Jurkat, Clone E6-1 (cell line): ENCODE data around the gene ANXA2R. TPM values are rescaled to one million over a fixed set of nuclear protein-coding genes. Genes with fewer than 3 reads are reported as not detected.
"Not testable (repeated sequence)": the region's sequence is repeated elsewhere in the genome, so short reads cannot be mapped to it uniquely, and the experiment has no call there.

Experiments
- DNase-seq: peaks from one replicate; pipeline ENCODE4 v3.0.0-alpha.2; 2011; ENCODE audit warnings: low read depth, low spot score
- H3K4me3 ChIP-seq: 2 replicates; pipeline ENCODE4 v1.5.1; 2011; ENCODE audit warnings: mild to moderate bottlenecking, low read length, control low read depth, moderate library complexity
- polyA plus RNA-seq: library from polyadenylated mRNA; unstranded; fragments of >200 nt; gene quantifications from one replicate; pipeline ENCODE4 v1.2.1, GENCODE V29; 2012; ENCODE audit warnings: missing spikeins; ENCODE audit not compliant: insufficient read length, insufficient read depth

Gene ANXA2R, protein sequence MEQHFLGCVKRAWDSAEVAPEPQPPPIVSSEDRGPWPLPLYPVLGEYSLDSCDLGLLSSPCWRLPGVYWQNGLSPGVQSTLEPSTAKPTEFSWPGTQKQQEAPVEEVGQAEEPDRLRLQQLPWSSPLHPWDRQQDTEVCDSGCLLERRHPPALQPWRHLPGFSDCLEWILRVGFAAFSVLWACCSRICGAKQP
- polyA plus RNA-seq = 31.8 TPM

DNA sequence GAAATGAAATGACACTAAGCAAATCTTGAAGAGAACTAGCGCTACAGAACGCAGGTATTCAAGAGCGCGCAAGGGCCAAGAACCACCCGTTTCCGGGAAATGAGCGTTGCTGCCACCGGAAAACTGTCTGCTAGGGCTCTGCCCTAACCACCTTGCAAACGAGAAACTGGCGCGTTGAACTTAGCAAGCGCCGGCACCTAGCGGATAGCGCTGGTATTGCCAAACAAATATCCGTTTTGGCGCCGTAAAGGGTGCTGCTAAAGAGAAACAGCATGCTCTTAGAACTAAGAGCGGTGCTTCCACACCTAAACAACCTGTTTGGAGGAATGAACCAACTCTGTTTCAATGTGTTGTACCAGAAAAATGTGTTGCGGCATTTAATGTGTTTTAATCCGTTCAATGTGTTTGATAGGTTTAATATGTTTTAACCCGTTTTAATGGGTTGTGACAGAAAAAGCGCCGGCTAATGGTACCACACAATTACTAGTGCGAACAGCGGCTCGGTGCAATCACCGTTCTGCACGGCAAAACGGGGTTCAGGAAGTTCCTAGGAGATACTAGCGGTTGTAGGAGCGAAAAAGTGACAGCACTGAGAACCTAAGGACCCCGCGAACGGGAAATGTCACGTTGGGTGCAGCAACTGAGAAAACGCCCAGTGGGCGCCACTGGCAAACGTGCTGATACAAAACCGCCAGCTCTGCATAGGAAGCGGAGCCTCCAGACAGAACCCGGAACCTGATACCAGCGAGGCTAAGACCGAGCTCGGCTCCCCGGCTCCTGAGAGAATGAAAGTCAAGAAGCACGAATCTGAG is at the start of gene ANXA2R:
ANXA2R (minus strand) TSS at position 33 of the 812 bp plus-strand sequence. CDS start 273 bp downstream, outside the sequence.
- peak; percentile 99 for DNase-seq
- peak within 1 kb of the TSS; percentile 85 for H3K4me3 ChIP-seq

DNA sequence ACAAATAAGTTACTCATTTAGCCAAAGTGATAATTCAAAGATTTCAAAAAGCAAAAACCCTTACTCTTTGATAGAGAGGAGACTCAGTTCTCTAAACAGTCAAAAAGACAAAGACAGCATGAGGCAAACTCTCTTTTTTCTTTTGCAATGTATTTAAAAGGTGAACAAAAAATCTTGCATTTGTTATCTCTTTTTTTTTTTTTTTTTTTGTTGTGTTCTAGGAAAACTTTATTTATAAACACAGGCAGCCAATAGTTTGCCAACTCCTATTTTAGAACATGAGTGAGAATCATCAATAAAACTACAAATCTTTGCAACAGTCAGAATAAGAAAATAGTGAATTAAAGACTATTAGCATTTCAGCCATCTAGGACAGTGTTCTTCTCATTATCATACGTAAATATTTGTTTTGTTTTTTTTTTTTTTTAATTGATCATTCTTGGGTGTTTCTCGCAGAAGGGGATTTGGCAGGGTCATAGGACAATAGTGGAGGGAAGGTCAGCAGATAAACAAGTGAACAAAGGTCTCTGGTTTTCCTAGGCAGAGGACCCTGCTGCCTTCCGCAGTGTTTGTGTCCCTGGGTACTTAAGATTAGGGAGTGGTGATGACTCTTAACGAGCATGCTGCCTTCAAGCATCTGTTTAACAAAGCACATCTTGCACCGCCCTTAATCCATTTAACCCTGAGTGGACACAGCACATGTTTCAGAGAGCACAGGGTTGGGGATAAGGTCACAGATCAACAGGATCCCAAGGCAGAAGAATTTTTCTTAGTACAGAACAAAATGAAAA is 46.2 kb upstream of the ANXA2R start:
- not testable (repeated sequence) for DNase-seq, H3K4me3 ChIP-seq

DNA sequence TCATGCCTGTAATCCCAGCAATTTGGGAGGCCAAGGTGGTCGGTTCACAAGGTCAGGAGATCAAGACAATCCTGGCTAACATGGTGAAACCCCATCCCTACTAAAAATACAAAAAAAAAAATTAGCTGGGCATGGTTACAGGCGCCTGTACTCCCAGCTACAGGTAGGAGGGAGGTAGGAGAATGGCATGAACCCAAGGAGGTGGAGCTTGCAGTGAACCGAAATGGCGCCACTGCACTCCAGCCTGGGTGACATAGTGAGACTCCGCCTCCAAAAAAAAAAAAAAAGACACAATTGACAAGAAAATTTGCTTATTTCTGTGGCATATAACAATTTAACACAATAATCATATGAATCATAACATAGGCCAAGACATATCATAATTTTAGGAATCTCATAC is 45.3 kb upstream of the ANXA2R start:
- no peak overlapping the region for H3K4me3 ChIP-seq
- no peak for DNase-seq

DNA sequence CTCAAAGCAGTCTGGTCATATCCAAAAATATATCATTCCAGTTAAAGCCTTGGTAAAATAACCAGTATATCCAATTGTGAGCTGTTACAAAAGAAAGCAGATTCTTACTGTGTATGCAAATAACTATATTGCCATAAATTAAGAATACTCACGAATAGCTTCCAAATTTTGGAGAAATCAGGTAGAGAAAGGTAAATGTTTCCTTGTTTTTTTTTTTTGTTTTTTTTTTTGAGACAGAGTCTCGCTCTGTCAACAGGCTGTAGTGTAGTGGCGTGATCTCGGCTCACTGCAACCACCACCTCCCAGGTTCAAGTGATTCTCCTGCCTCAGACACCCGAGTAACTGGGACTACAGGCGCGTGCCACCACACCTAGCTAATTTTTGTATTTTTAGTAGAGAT is 44.3 kb upstream of the ANXA2R start:
- not testable (repeated sequence) for DNase-seq, H3K4me3 ChIP-seq

DNA sequence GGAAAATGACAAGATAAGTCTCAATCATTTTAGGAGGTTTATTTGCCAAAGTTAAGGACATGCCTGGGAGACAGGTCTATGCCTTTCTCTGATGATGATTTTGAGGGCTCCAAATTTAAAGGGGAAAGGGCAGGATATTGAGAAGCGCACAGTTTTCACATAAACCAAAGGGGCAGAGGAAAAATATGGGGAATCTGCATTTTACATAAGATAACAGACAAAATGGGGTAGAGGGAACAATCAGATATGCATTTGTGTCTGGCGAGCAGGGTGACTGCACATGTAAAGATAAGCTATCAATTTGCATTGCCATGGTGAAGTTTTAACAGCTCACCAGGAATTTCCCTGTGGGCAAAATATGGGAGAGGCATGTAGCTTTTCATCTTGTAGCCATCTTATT is 41.2 kb upstream of the ANXA2R start:
- DNase-seq, H3K4me3 ChIP-seq: not testable (repeated sequence)

- no peak overlapping the region for H3K4me3 ChIP-seq
- no peak for DNase-seq
Measured at GRCh38 chr5:43078956-43079355, 38.8 kb upstream of the ANXA2R start.

DNA sequence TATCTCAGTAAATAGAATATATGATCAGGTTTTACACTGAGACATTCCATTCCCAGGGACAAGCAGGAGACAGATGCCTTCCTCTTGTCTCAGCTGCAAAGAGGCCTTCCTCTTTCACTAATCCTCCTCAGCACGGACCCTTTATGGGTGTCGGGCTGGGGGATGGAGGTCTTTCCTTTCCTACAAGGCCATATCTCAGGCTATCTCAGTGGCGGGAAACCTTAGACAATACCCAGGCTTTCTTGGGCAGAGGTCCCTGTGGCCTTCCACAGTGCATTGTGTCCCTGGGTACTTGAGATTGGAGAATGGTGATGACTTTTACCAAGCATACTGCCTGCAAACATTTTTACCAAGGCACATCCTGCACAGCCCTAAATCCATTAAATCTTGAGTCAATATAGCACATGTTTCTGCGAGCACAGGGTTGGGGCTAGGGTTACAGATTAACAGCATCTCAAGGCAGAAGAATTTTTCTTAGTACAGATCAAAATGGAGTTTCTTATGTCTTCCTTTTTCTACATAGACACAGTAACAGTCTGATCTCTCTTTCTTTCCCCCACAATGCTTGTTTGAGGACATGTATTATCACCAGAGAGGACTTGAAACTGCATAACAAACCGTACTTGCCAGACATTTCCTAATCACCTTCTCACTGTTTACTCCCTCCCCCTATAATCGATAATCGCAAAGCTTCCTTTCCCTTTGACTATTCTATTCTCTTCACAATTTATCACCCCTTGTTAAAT is 37.5 kb upstream of the ANXA2R start:
- not testable (repeated sequence) for DNase-seq, H3K4me3 ChIP-seq

GRCh38 chr5:43075319-43076293 is 35.5 kb upstream of the ANXA2R start:
- DNase-seq = no peak
- H3K4me3 ChIP-seq = no peak overlapping the region

- no peak for DNase-seq
- no peak overlapping the region for H3K4me3 ChIP-seq
Measured at GRCh38 chr5:43074987-43075318, 34.8 kb upstream of the ANXA2R start.

DNA sequence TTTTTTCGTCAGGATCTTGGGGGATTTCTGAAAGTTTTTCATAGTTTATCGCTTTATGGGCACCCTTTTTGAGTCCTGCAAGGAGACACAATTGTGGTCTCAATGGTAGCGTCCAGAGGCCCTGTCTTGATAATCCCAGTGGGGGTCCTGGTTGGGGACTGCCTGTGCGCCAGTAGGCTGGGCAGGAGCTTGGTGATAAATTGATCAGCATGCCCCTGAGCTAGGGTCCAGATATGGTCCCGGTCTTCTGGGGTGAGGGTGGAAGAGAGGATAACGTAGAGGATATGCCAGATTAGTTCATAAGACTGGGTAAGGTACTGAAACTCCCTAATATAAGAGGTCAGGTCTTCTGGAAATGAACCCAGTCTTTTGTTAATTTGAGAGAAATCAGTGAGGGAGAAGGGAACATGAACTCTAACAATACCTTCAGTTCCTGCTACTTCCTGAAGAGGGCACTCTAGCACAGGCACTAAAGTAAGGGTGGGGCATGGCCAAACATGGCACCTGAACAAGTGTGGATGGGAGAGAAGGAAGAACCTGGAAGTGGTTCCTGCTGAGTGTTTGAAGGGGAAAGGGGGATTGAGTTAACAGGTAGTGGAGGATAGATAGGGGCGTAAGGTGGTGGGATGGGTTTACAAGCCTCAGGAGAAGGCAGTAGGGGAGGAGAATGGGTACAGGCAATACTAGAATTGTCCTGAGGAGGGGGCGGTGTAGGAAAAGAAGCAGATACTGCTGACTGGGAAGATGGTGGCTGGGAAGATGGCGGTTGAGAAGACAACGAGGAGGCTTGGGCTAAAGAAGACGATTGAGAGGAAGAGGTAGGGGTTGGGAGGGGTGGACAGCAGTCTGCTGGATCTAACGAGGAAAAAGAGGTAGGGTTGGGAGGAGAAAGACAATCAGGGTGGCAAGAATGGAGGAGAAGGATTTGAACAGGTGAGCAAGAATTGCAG is 33.8 kb upstream of the ANXA2R start:
- peak; percentile 57 for DNase-seq
- no peak overlapping the region for H3K4me3 ChIP-seq

DNA sequence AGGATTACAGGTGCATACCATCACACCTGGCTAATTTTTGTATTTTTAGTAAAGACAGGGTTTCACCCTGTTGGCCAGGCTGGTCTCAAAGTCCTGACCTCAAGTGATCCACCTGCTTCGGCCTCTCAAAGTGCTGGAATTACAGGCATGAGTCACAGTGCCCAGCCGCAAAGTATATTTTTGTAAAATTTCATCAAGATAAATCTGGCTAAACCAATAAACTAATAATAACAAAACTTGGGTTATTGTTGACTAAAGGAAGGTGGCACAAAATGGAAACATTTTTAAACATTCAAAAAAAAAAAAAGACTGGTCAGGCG is 29.2 kb upstream of the ANXA2R start:
- not testable (repeated sequence) for H3K4me3 ChIP-seq, DNase-seq

GRCh38 chr5:43068037-43068436 is 27.9 kb upstream of the ANXA2R start:
- peak overlapping the region; percentile 76 for H3K4me3 ChIP-seq
- DNase-seq = no peak

DNA sequence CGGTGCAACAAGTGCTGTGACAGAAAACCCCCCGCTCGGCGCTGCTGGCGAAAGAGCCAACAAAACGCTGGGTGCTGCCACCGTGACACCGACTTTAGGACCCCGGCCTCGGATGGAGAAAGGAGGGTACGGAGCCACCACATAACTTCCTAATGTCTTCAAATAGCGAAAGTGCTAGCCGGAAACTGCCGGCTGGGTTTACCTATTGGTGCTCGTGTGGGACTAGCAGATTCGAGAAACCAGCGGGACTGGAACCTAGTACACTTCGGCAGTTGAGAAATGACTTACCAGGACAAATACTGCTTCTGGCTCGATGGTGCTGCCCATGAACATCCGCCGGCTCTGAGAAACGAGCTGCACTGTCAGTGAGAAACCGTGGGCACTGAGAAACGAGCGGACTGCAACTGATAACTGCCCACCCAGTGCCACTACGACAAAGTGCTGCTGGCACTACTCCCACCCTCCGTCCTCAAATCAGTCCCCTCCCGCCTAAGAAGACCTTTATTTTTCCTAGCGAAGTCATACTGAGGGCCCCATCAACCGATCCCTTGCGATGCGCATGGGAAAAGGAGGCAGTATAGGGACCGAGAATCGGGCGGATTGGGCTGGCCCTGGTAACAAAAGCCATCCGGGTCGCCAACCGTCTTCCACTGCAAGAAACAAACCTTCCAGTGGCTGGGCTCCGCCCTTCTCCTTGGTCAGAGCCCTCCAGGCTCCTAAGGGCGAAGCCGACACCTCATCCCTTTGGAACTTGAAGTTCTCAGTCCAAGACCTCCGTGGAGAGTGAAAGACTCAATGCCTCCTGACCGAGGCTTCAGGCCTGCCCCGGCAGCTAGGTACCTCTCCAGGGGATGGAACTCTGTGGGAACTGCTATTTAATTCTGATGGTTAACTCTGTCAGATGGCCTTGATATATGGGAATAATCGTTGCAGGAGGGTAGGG is 27.0 kb upstream of the ANXA2R start:
- peak; percentile 94 for DNase-seq
- peak overlapping the region; percentile 76 for H3K4me3 ChIP-seq

GRCh38 chr5:43065948-43066798 is 26.1 kb upstream of the ANXA2R start:
- peak overlapping the region; percentile 76 for H3K4me3 ChIP-seq
- DNase-seq = peak; percentile 79

GRCh38 chr5:43065387-43065947 is 25.3 kb upstream of the ANXA2R start:
- DNase-seq = peak; percentile 37

More at GRCh38 chr5:43065387-43065947, 25.3 kb upstream of the ANXA2R start:
- H3K4me3 ChIP-seq = peak overlapping the region; percentile 76
